Liver (tissue), 9 donors: ENCODE results near the gene APOBEC3C. TPM values are rescaled to one million over a fixed set of nuclear protein-coding genes. Genes with fewer than 3 reads are reported as not detected.
"Not testable (repeated sequence)": the region's sequence is repeated elsewhere in the genome, so short reads cannot be mapped to it uniquely, and the experiment has no call there.

Source experiments
- DNase-seq: peaks from one replicate; pipeline ENCODE4 v3.0.0-alpha.2; 2017; ENCODE audit warnings: low spot score
- H3K27ac ChIP-seq, 2 donors: one replicate each; pipeline ENCODE4 v1.7.0; 2013; ENCODE audit warnings: inconsistent platforms in 2 of 2, low read length in 2 of 2, control low read depth in 1 of 2, low read depth in 1 of 2, mild to moderate bottlenecking in 1 of 2
- H3K27me3 ChIP-seq, 4 donors: one replicate each; pipeline versions ENCODE4 v1.6.1 to v1.7.0; 2013; ENCODE audit warnings: low read length in 3 of 4, inconsistent platforms in 1 of 4, mild to moderate bottlenecking in 1 of 4, moderate library complexity in 1 of 4; ENCODE audit not compliant: control insufficient read depth in 4 of 4, insufficient read depth in 4 of 4
- H3K36me3 ChIP-seq, 4 donors: one replicate each; pipeline versions ENCODE4 v1.6.1 to v1.7.0; 2013; ENCODE audit warnings: low read length in 3 of 4, mild to moderate bottlenecking in 3 of 4, low read depth in 1 of 4, moderate library complexity in 1 of 4; ENCODE audit not compliant: control insufficient read depth in 4 of 4, insufficient read depth in 3 of 4
- H3K4me1 ChIP-seq, 4 donors: one replicate each; pipeline versions ENCODE4 v1.6.1 to v1.7.0; 2013; ENCODE audit warnings: low read length in 3 of 4, mild to moderate bottlenecking in 3 of 4, moderate library complexity in 1 of 4; ENCODE audit not compliant: control insufficient read depth in 4 of 4, insufficient read depth in 4 of 4
- H3K4me3 ChIP-seq, 3 donors: one replicate each; pipeline versions ENCODE4 v1.6.1 to v1.7.0; 2013; ENCODE audit warnings: low read length in 3 of 3, control low read depth in 1 of 3, low read depth in 1 of 3, mild to moderate bottlenecking in 1 of 3
- H3K9ac ChIP-seq, 2 donors: one replicate each; pipeline ENCODE4 v1.7.0; 2013; ENCODE audit warnings: low read length in 2 of 2, mild to moderate bottlenecking in 2 of 2, moderate library complexity in 2 of 2, control low read depth in 1 of 2, low read depth in 1 of 2
- H3K9me3 ChIP-seq, 4 donors: one replicate each; pipeline versions ENCODE4 v1.6.1 to v1.7.0; 2013; ENCODE audit warnings: low read length in 3 of 4; ENCODE audit not compliant: control insufficient read depth in 4 of 4
- EGR1 ChIP-seq, 2 donors: IDR thresholded peaks; 2 replicates each; pipeline ENCODE4 v1.6.1; 2016 to 2018; ENCODE audit warnings: antibody characterized with exemption in 2 of 2, low read depth in 2 of 2
- FOXA1 ChIP-seq: IDR thresholded peaks from 2 replicates; pipeline ENCODE4 v1.6.1; 2016; ENCODE audit warnings: antibody characterized with exemption
- FOXA2 ChIP-seq: IDR thresholded peaks from 2 replicates; pipeline ENCODE4 v1.6.1; 2016; ENCODE audit warnings: antibody characterized with exemption
- GABPA ChIP-seq, 2 donors: IDR thresholded peaks in 1 of 2; conservative IDR thresholded peaks in 1 of 2; 2 replicates each; pipeline ENCODE4 v1.6.1; 2016; ENCODE audit warnings: antibody characterized with exemption in 2 of 2, mild to moderate bottlenecking in 1 of 2, moderate library complexity in 1 of 2
- HNF4A ChIP-seq, 2 donors: conservative IDR thresholded peaks; 2 replicates each; pipeline ENCODE4 v1.6.1; 2016; ENCODE audit warnings: antibody characterized with exemption in 2 of 2, mild to moderate bottlenecking in 2 of 2
- HNF4G ChIP-seq: IDR thresholded peaks from 2 replicates; pipeline ENCODE4 v1.6.1; 2016; ENCODE audit warnings: antibody characterized with exemption
- JUND ChIP-seq, 2 donors: IDR thresholded peaks; 2 replicates each; pipeline ENCODE4 v1.6.1; 2016; ENCODE audit warnings: antibody characterized with exemption in 2 of 2
- NR2F2 ChIP-seq: IDR thresholded peaks from 2 replicates; pipeline ENCODE4 v1.6.1; 2016; ENCODE audit warnings: antibody characterized with exemption
- RAD21 ChIP-seq, 2 donors: IDR thresholded peaks; 2 replicates each; pipeline ENCODE4 v1.6.1; 2016; ENCODE audit warnings: antibody characterized with exemption in 2 of 2, mild to moderate bottlenecking in 2 of 2
- RXRA ChIP-seq, 2 donors: IDR thresholded peaks; 2 replicates each; pipeline ENCODE4 v1.6.1; 2017 to 2018; ENCODE audit warnings: antibody characterized with exemption in 2 of 2, mild to moderate bottlenecking in 1 of 2
- TAF1 ChIP-seq: conservative IDR thresholded peaks from 2 replicates; pipeline ENCODE4 v1.6.1; 2016; ENCODE audit warnings: antibody characterized with exemption, mild to moderate bottlenecking
- YY1 ChIP-seq: IDR thresholded peaks from 2 replicates; pipeline ENCODE4 v1.6.1; 2016; ENCODE audit warnings: antibody characterized with exemption, mild to moderate bottlenecking
- WGBS: extraction: QIAGEN DNeasy Blood & Tissue Kit; methylation state at CpG from one replicate; pipeline ENCODE4 v1.1.7; 2013; 5-methylcytosine and 5-hydroxymethylcytosine counted together
- polyA plus RNA-seq, 2 donors: library from polyadenylated mRNA; stranded (reverse) in 1 of 2; unstranded in 1 of 2; fragments of 200-250 nt in 1 of 2; fragments of >200 nt in 1 of 2; fragmentation: Nextera tagmentation in 1 of 2; extraction: Ambion mirVana in 1 of 2; gene quantifications; one replicate each; pipeline versions ENCODE4 v1.2.1 to v1.2.3, GENCODE V29; 2013 to 2015
- total RNA-seq, 2 donors: library from RNA; depleted of rRNA; stranded (reverse); fragments of >200 nt; gene quantifications; one replicate each; pipeline ENCODE4 v1.2.3, GENCODE V29; 2014
- TF ChIP-seq, protein P1 (sequence below): IDR thresholded peaks from 2 replicates; pipeline ENCODE4 v1.6.1; 2016; ENCODE audit warnings: antibody characterized with exemption
- TF ChIP-seq, protein P2 (sequence below): fragments of 150-350 bp; IDR thresholded peaks from 2 replicates; pipeline ENCODE4 v1.5.1; 2017; ENCODE audit warnings: improper control_type of control experiment, low read depth, low read length; ENCODE audit not compliant: missing input control
- donor health status: healthy.
- donor health status: healthy.
- donor health status: healthy.
- donor health status: healthy.
- donor health status: healthy.

The APOBEC3C gene
- total and polyA plus RNA-seq, 4 donors: 1.2 to 11.9 (median 3.7) TPM

DNA sequence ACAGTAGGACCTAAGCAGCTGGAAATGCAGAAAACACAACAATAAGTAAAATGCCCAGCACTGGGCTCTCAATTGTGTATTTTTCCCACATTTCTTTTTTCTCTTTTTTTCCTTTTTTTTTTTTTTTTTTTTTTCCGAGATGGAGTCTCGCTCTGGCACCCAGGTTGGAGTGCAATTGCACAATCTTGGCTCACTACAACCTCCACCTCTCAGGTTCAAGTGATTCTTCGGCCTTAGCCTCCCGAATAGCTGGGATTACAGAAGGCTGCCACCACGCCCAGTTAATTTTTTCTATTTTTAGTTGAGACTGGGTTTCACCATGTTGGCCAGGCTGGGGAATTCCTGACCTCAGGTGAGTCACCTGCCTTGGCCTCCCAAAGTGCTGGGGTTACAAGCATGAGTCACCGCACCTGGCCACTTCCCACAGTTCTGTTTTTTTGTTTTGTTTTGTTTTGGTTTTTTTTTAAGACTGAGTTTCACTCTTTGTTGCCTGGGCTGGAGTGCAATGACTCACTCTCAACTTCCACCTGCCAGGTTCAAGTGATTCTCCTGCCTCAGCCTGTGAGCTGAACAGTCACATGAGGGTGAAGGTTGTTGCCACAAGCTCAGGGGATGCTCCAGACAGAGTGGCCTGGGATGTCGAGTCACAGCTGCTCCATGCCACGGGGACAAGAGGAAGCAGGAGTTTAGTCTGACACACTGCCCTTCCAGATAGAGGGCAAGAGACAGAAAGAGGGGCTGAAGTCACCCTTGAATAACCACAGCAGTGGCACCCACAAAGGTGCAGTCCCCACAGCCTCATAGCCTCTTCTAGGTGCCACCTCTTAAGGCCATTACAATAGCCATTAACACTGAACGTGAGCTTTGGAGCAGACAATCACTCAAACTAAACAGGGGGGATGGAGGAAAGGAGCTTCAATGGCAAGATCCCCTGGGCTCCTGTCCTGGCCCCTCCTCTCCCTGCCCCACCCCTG, 29.0 kb upstream of the APOBEC3C start:
- DNase-seq, H3K9me3 ChIP-seq, H3K27ac ChIP-seq, H3K36me3 ChIP-seq, H3K4me3 ChIP-seq, H3K9ac ChIP-seq, H3K4me1 ChIP-seq, H3K27me3 ChIP-seq: not testable (repeated sequence)
- TF ChIP-seq JUND (IDR thresholded peaks at IDR 0.05) (peak; percentile 39 to 90), RXRA (IDR thresholded peaks at IDR 0.05) (peak in 1 of 2 donors; percentile 47)
- WGBS: 50% methylated on average over 9 of the region's 9 CpGs

DNA sequence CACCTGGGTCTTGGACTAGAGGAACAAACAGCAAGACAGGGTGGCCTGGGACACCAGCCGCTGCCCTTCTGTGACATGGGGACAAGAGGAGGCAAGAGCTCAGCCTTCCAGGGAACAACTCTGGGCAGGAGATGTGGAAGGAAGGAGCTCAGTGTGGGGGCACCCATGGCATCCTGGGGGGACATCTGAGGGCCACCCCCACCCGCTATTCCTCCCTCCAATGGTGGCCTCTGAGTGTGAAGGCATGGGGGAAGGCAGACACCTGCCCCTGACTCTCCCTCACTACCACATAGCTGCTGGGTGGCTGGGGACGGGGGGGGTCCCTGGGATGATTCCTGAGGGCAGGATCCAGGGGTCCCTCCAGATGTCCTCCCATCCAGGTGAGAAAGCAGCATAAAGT, 27.4 kb upstream of the APOBEC3C start:
- no peak overlapping the region for H3K27ac ChIP-seq
- H3K27me3 ChIP-seq: no peaks in the 10 kb centered on the region
- no peaks in the 10 kb centered on the region for H3K36me3 ChIP-seq
- H3K9me3 ChIP-seq: no peaks in the 10 kb centered on the region
- no peak overlapping the region for H3K9ac ChIP-seq
- no peak for DNase-seq
- 98% methylated on average over 3 of the region's 3 CpGs for WGBS
- TF ChIP-seq RXRA (IDR thresholded peaks at IDR 0.05) (no peak), FOXA1 (no peak)
- no peak overlapping the region for H3K4me3 ChIP-seq
- peaks cover 0 to 4% (median 0%) of the 10 kb centered on the region in 4 donors for H3K4me1 ChIP-seq

DNA sequence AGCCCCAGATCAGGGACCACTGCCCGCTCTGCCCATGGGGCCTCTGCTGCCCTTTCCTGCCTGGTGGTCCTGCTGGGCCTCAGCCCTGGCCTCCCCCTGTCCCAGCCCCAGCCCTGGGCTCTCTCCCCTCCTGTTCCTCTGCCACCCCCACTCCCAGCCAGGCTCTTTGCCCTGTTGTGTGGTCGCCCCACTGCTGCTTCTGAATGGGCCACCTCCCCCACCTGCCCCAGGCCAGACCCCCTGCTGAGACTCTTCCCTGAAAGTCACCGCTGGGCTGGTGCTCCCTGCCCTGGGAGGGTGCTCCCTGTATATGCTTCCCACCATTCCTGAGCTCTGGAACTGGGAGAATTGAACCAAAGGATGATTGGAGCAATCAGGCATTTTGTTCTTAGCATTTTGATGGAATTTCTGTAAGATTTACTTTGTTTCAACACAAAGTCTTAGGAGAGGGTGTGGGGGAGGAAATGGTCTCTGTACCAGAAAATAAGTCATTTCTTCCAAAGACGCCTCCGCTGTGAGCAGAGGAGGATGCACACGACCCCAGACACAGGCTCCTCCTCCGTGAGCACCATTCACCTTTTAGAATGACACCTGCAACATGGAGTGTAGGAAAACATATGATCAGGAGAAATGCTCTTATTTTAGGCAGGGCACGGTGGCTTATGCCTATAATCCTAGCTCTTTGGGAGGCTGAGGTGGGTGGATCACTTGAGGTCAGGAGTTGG, 26.7 kb upstream of the APOBEC3C start:
- no peak overlapping the region for H3K4me3 ChIP-seq
- H3K9me3 ChIP-seq: no peaks in the 10 kb centered on the region
- no peak for DNase-seq
- no peak overlapping the region for H3K9ac ChIP-seq
- 84% methylated on average over 8 of the region's 8 CpGs for WGBS
- peaks cover 0 to 3% (median 0%) of the 10 kb centered on the region in 4 donors for H3K4me1 ChIP-seq
- no peak overlapping the region for H3K27ac ChIP-seq
- H3K36me3 ChIP-seq: no peaks in the 10 kb centered on the region
- no peaks in the 10 kb centered on the region for H3K27me3 ChIP-seq
- no peak for TF ChIP-seq HNF4G
- TF ChIP-seq NR2F2: no peak
- no peak for TF ChIP-seq GABPA (IDR thresholded peaks at IDR 0.05 in 1 of 2, conservative IDR thresholded peaks at IDR 0.05 in 1 of 2)
- TF ChIP-seq FOXA1: no peak
- TF ChIP-seq, protein P1, sequence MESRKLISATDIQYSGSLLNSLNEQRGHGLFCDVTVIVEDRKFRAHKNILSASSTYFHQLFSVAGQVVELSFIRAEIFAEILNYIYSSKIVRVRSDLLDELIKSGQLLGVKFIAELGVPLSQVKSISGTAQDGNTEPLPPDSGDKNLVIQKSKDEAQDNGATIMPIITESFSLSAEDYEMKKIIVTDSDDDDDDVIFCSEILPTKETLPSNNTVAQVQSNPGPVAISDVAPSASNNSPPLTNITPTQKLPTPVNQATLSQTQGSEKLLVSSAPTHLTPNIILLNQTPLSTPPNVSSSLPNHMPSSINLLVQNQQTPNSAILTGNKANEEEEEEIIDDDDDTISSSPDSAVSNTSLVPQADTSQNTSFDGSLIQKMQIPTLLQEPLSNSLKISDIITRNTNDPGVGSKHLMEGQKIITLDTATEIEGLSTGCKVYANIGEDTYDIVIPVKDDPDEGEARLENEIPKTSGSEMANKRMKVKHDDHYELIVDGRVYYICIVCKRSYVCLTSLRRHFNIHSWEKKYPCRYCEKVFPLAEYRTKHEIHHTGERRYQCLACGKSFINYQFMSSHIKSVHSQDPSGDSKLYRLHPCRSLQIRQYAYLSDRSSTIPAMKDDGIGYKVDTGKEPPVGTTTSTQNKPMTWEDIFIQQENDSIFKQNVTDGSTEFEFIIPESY: no peak

DNA sequence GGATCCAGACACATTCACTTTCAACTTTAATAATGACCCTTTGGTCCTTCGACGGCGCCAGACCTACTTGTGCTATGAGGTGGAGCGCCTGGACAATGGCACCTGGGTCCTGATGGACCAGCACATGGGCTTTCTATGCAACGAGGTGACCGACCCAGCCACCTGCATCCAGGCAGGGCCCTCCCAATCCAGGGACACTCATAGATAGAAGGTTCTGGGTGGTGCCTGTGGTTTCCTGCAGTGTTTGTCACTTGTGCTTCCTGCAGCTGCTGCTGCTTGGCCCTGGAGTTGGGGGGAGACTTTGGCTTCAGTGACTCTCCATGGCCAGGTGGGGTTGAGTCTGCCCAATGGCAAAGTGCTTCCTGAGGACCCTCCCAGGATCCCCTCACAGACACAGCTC, 24.6 kb upstream of the APOBEC3C start:
- Histone ChIP-seq H3K4me3 (no peak overlapping the region), H3K36me3 (no peaks in the 10 kb centered on the region), H3K9me3 (no peaks in the 10 kb centered on the region), H3K4me1 (no peaks in the 10 kb centered on the region), H3K27ac (no peak overlapping the region), H3K27me3 (no peaks in the 10 kb centered on the region), H3K9ac (no peak overlapping the region)
- 93% methylated on average over 6 of the region's 6 CpGs for WGBS
- DNase-seq: no peak
- TF ChIP-seq TAF1 (no peak), HNF4G (no peak), GABPA (IDR thresholded peaks at IDR 0.05 in 1 of 2, conservative IDR thresholded peaks at IDR 0.05 in 1 of 2) (no peak), YY1 (no peak), RAD21 (IDR thresholded peaks at IDR 0.05) (no peak), EGR1 (IDR thresholded peaks at IDR 0.05; ENCODE audit: low read depth in 2 of 2) (no peak), NR2F2 (no peak), FOXA2 (no peak), HNF4A (conservative IDR thresholded peaks at IDR 0.05) (no peak)
- TF ChIP-seq, protein P2, sequence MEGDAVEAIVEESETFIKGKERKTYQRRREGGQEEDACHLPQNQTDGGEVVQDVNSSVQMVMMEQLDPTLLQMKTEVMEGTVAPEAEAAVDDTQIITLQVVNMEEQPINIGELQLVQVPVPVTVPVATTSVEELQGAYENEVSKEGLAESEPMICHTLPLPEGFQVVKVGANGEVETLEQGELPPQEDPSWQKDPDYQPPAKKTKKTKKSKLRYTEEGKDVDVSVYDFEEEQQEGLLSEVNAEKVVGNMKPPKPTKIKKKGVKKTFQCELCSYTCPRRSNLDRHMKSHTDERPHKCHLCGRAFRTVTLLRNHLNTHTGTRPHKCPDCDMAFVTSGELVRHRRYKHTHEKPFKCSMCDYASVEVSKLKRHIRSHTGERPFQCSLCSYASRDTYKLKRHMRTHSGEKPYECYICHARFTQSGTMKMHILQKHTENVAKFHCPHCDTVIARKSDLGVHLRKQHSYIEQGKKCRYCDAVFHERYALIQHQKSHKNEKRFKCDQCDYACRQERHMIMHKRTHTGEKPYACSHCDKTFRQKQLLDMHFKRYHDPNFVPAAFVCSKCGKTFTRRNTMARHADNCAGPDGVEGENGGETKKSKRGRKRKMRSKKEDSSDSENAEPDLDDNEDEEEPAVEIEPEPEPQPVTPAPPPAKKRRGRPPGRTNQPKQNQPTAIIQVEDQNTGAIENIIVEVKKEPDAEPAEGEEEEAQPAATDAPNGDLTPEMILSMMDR: no peak
- TF ChIP-seq, protein P1: no peak
